GM18520 (cell line): ENCODE results near the gene HECTD2.
"Not testable (repeated sequence)": the region's sequence is repeated elsewhere in the genome, so short reads cannot be mapped to it uniquely, and the experiment has no call there.

Experiments used
- ATAC-seq: cut with Tn5 transposase; IDR thresholded peaks from one replicate; pipeline ENCODE4 v1.9.1; 2021; ENCODE audit not compliant: unreplicated experiment

HECTD2 gene

GRCh38 chr10:91536733-91537132, 126.6 kb downstream of the HECTD2 start:
- no peak for ATAC-seq

- no peak for ATAC-seq
Observed at GRCh38 chr10:91537614-91538383, 127.7 kb downstream of the HECTD2 start.

- ATAC-seq: no peak
Observed at GRCh38 chr10:91539930-91540329, 129.8 kb downstream of the HECTD2 start.

GRCh38 chr10:91540733-91541132, 130.6 kb downstream of the HECTD2 start:
- no peak for ATAC-seq

- ATAC-seq: no peak
Observed at GRCh38 chr10:91541481-91541880, 131.3 kb downstream of the HECTD2 start.

GRCh38 chr10:91545384-91545783, 135.2 kb downstream of the HECTD2 start:
- ATAC-seq: no peak

GRCh38 chr10:91545838-91546237, 135.7 kb downstream of the HECTD2 start:
- no peak for ATAC-seq

- ATAC-seq: no peak
Observed at GRCh38 chr10:91549262-91549661, 139.1 kb downstream of the HECTD2 start.

GRCh38 chr10:91550021-91550420, 139.9 kb downstream of the HECTD2 start:
- no peak for ATAC-seq

GRCh38 chr10:91551856-91552255, 141.7 kb downstream of the HECTD2 start:
- ATAC-seq: no peak

GRCh38 chr10:91552274-91553095, 142.3 kb downstream of the HECTD2 start:
- no peak for ATAC-seq

- no peak for ATAC-seq
Observed at GRCh38 chr10:91555455-91555854, 145.3 kb downstream of the HECTD2 start.

- no peak for ATAC-seq
Observed at GRCh38 chr10:91556691-91557566, 146.8 kb downstream of the HECTD2 start.

GRCh38 chr10:91557651-91558111, 147.5 kb downstream of the HECTD2 start:
- no peak for ATAC-seq

GRCh38 chr10:91558473-91558872, 148.3 kb downstream of the HECTD2 start:
- no peak for ATAC-seq

GRCh38 chr10:91559169-91559568, 149.0 kb downstream of the HECTD2 start:
- ATAC-seq: no peak

GRCh38 chr10:91559750-91560149, 149.6 kb downstream of the HECTD2 start:
- ATAC-seq: no peak

GRCh38 chr10:91560827-91561226, 150.7 kb downstream of the HECTD2 start:
- ATAC-seq: not testable (repeated sequence)

GRCh38 chr10:91562839-91563581, 152.9 kb downstream of the HECTD2 start:
- ATAC-seq: no peak

- ATAC-seq: no peak
Observed at GRCh38 chr10:91564026-91564425, 153.9 kb downstream of the HECTD2 start.
